ENCODE measurements around the gene TPBGL.

GRCh38 chr11:75194147-75194546, 46.4 kb upstream of the TPBGL start:
- TF ChIP-seq POLR2A (IDR thresholded peaks at IDR 0.05) (no peak), CTCF (IDR thresholded peaks at IDR 0.05) (no peak), EP300 (IDR thresholded peaks at IDR 0.05) (no peak)

All from ovary (tissue), 3 donors.